GM21367 (cell line): ENCODE data around the gene CPO.
A peak's percentile ranks its signal among the peaks of the same experiment; 100 is the strongest.
"Not testable (repeated sequence)": the region's sequence is repeated elsewhere in the genome, so short reads cannot be mapped to it uniquely, and the experiment has no call there.

ENCODE experiments used
- ATAC-seq: cut with Tn5 transposase; IDR thresholded peaks from one replicate; pipeline ENCODE4 v1.9.1; 2021; ENCODE audit not compliant: unreplicated experiment

Gene CPO

GRCh38 chr2:206939340-206939739 lies at the start of gene CPO:
TSS of gene CPO (plus strand) at chr2:206939518. CDS start at chr2:206939600, 82 bp downstream.
- no peak for ATAC-seq

- ATAC-seq: no peak
Measured at GRCh38 chr2:206890179-206890578, 49.1 kb upstream of the CPO start.

- ATAC-seq: no peak
Measured at GRCh38 chr2:206890926-206891325, 48.4 kb upstream of the CPO start.

GRCh38 chr2:206915121-206915520 lies 24.2 kb upstream of the CPO start:
- ATAC-seq: peak; percentile 51

GRCh38 chr2:206918263-206918662 lies 21.1 kb upstream of the CPO start:
- no peak for ATAC-seq

GRCh38 chr2:206920310-206920709 lies 19.0 kb upstream of the CPO start:
- ATAC-seq: no peak

- ATAC-seq: no peak
Measured at GRCh38 chr2:206920951-206921350, 18.4 kb upstream of the CPO start.

GRCh38 chr2:206921529-206921928 lies 17.8 kb upstream of the CPO start:
- ATAC-seq: no peak

- no peak for ATAC-seq
Measured at GRCh38 chr2:206935991-206936842, 3.1 kb upstream of the CPO start.

- ATAC-seq: no peak
Measured at GRCh38 chr2:206936843-206937230, 2.5 kb upstream of the CPO start.

GRCh38 chr2:206937555-206937954 lies 1.8 kb upstream of the CPO start:
- ATAC-seq: peak; percentile 96

- no peak for ATAC-seq
Measured at GRCh38 chr2:206940546-206940945, 1.2 kb downstream of the CPO start.

GRCh38 chr2:206942592-206943478 lies 3.5 kb downstream of the CPO start:
- ATAC-seq: no peak

- not testable (repeated sequence) for ATAC-seq
Measured at GRCh38 chr2:206953404-206953803, 14.1 kb downstream of the CPO start.

- ATAC-seq: no peak
Measured at GRCh38 chr2:206955253-206955652, 15.9 kb downstream of the CPO start.

GRCh38 chr2:206958261-206958660 lies 18.9 kb downstream of the CPO start:
- no peak for ATAC-seq

- no peak for ATAC-seq
Measured at GRCh38 chr2:206962966-206963365, 23.6 kb downstream of the CPO start.

GRCh38 chr2:206968134-206969086 lies 29.1 kb downstream of the CPO start:
- ATAC-seq: no peak

- no peak for ATAC-seq
Measured at GRCh38 chr2:206969192-206969591, 29.9 kb downstream of the CPO start.

- no peak for ATAC-seq
Measured at GRCh38 chr2:206970589-206971360, 31.5 kb downstream of the CPO start.
